ENCODE results near the gene CD82. TPM values are rescaled to one million over a fixed set of nuclear protein-coding genes. Genes with fewer than 3 reads are reported as not detected.
A peak's percentile ranks its signal among the peaks of the same experiment; 100 is the strongest.

CD82 gene
- total and polyA plus RNA-seq, 9 donors = 6.9 to 74.9 (median 29.5) TPM

DNA sequence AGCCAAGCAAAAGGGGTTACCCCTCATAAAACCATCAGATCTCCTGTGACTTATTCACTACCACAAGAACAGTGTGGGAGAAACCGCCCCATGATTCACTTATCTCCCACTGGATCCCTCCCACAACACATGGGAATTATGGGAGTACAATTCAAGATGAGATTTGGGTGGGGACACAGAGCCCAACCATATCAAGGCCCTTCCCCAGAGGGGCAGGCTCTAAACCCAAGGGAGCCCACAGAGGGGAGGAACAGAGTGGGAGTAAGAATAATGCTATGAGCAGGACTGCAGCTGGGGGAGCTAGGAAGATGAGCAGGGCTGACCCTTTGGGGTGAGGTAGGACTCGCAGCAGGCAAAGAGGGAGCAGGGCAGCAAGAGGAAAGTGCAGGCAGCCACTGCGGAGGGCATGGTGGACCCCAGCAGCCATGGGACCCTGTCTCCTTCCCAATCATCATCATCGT, 59.3 kb downstream of the CD82 start:
- TF ChIP-seq POLR2A (IDR thresholded peaks at IDR 0.05) = no peak
- no peak for TF ChIP-seq EP300 (IDR thresholded peaks at IDR 0.05)
- no peak for TF ChIP-seq CTCF (IDR thresholded peaks at IDR 0.05)
- H3K36me3 ChIP-seq = no peaks in the 10 kb centered on the region
- intact Hi-C loops (cut with DNase I) = loop anchor here (5.0 to 10.0 kb wide), 6 partner anchors 100 to 480 kb away; partner anchors contain the start of gene TSPAN18 (in 2 of the 4)
- WGBS, 3 donors = 85 to 96% (median 95%) methylated on average over 4 of the region's 4 CpGs
- no peak overlapping the region for H3K4me3 ChIP-seq
- no peaks in the 10 kb centered on the region for H3K27me3 ChIP-seq
- peak in 3 of 5 donors; percentile 4 to 21 (median 4) for DNase-seq
- H3K27ac ChIP-seq = no peak overlapping the region
- H3K9me3 ChIP-seq = no peaks in the 10 kb centered on the region
- peaks cover 7% of the 10 kb centered on the region for H3K4me1 ChIP-seq (ENCODE audit: insufficient read depth)

DNA sequence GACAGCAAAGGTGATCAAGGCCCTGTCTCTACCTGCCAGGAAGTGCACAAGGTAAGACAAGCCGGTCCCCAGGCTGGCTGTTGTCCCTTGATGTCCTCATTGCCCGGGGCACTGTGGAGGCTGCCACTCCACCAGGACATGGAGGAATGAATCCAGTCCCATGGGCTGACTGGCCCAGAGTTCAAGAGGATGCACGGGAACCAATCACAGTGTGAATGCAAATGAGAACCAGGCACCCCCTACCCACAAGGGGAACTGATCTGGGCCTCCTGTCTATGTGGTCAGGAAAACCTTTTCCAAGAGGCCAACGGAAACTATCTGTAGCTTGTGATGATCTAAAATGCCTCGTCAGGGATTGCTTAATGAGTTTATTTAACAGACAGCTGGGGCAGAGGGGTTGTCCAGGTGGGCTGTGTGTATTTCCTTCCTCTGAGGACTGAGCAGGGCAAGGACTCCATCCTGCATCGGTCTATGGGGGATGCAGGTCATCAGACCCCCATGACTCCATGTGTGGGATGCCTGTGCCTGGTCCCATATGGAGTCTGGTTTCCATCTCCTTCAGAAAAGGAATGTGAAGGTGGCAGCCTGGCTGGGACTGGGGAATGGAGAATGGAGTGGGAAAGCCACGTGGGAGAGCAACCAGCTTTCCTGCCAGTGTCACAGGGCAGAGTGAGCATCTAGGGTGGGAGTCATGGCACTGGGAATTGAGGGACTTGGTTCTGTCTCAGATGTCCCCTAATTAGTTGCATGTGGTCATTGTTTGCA, 60.5 kb downstream of the CD82 start:
- Histone ChIP-seq H3K4me1 (ENCODE audit: insufficient read depth) (peaks cover 7% of the 10 kb centered on the region), H3K36me3 (no peaks in the 10 kb centered on the region), H3K4me3 (no peak overlapping the region), H3K27ac (no peak overlapping the region), H3K27me3 (no peaks in the 10 kb centered on the region), H3K9me3 (no peaks in the 10 kb centered on the region)
- peak in 2 of 5 donors; percentile 4 to 5 for DNase-seq
- intact Hi-C loops (cut with DNase I) = loop anchor here in 3 of 4 donors (10.0 kb wide), 3 partner anchors 99 to 479 kb away; partner anchors contain the start of gene TSPAN18 (in 1 of the 3)
- WGBS, 3 donors = 72 to 82% (median 75%) methylated on average over 7 of the region's 7 CpGs
- no peak for TF ChIP-seq CTCF (IDR thresholded peaks at IDR 0.05)
- no peak for TF ChIP-seq EP300 (IDR thresholded peaks at IDR 0.05)
- no peak for TF ChIP-seq POLR2A (IDR thresholded peaks at IDR 0.05)

DNA sequence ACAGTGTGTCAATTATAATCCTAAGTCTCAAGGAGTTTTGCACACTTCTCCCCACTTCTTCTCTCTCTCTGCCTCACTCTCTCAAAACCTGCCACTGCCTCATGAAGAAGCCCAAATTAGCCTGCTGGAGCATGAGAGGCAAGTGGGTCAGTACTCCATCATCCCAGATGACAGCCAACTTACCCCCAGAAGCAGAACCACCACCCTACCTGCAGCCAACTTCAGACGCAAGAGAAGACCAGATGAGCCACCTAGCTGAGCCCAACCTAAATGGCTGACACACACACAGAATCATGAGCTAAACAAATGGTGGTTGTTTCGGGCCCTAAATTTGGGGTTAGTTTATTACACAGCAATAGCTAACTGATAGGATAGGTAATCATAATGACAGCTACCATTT, 61.2 kb downstream of the CD82 start:
- TF ChIP-seq CTCF (IDR thresholded peaks at IDR 0.05) (no peak), EP300 (IDR thresholded peaks at IDR 0.05) (no peak), POLR2A (IDR thresholded peaks at IDR 0.05) (no peak)
- DNase-seq = peak in 1 of 5 donors; percentile 7
- Histone ChIP-seq H3K27ac (no peak overlapping the region), H3K4me3 (no peak overlapping the region), H3K36me3 (no peaks in the 10 kb centered on the region), H3K9me3 (no peaks in the 10 kb centered on the region), H3K4me1 (ENCODE audit: insufficient read depth) (peaks cover 7% of the 10 kb centered on the region), H3K27me3 (no peaks in the 10 kb centered on the region)
- intact Hi-C loops (cut with DNase I) = loop anchor here in 3 of 4 donors (10.0 kb wide), 3 partner anchors 98 to 478 kb away; partner anchors contain the start of gene TSPAN18 (in 1 of the 3)
- WGBS, 3 donors = 94 to 100% (median 98%) methylated on average over 2 of the region's 2 CpGs

GRCh38 chr11:44627165-44627789, 61.8 kb downstream of the CD82 start:
- Histone ChIP-seq H3K4me1 (ENCODE audit: insufficient read depth) (peaks cover 7% of the 10 kb centered on the region), H3K27ac (no peak overlapping the region), H3K36me3 (no peaks in the 10 kb centered on the region), H3K4me3 (no peak overlapping the region), H3K27me3 (no peaks in the 10 kb centered on the region), H3K9me3 (no peaks in the 10 kb centered on the region)
- 69 to 83% (median 77%) methylated on average over 4 of the region's 4 CpGs for WGBS, 3 donors
- no peak for DNase-seq
- intact Hi-C loops (cut with DNase I) = loop anchor here in 3 of 4 donors (10.0 kb wide), 3 partner anchors 98 to 478 kb away; partner anchors contain the start of gene TSPAN18 (in 1 of the 3)
- TF ChIP-seq CTCF (IDR thresholded peaks at IDR 0.05) (no peak), EP300 (IDR thresholded peaks at IDR 0.05) (no peak), POLR2A (IDR thresholded peaks at IDR 0.05) (no peak)
